H9 (cell line): ENCODE measurements around the gene SNX2. TPM values are rescaled to one million over a fixed set of nuclear protein-coding genes. Genes with fewer than 3 reads are reported as not detected.

ENCODE experiments used
- DNase-seq: peaks from one replicate; pipeline ENCODE4 v3.0.0-alpha.2; 2017
- H2AFZ ChIP-seq: one replicate; pipeline ENCODE4 v1.6.1; 2013; ENCODE audit warnings: mild to moderate bottlenecking, low read length, control low read depth, moderate library complexity
- H2AK5ac ChIP-seq: 2 replicates; pipeline ENCODE4 v1.6.1; 2013; ENCODE audit warnings: low read length, control low read depth, mixed read lengths; ENCODE audit not compliant: insufficient read length
- H2BK120ac ChIP-seq: one replicate; pipeline ENCODE4 v1.6.1; 2013; ENCODE audit warnings: low read depth, mild to moderate bottlenecking, low read length, control low read depth, inconsistent platforms; ENCODE audit not compliant: poor library complexity, severe bottlenecking
- H2BK12ac ChIP-seq: 2 replicates; pipeline ENCODE4 v1.6.1; 2013; ENCODE audit warnings: low read length, control low read depth, mixed read lengths, low read depth; ENCODE audit not compliant: insufficient read length
- H2BK15ac ChIP-seq: 2 replicates; pipeline ENCODE4 v1.6.1; 2013; ENCODE audit warnings: low read depth, low read length, control low read depth
- H2BK20ac ChIP-seq: one replicate; pipeline ENCODE4 v1.6.1; 2013; ENCODE audit warnings: low read depth, mild to moderate bottlenecking, low read length, control low read depth, inconsistent platforms; ENCODE audit not compliant: poor library complexity, severe bottlenecking
- H2BK5ac ChIP-seq: 2 replicates; pipeline ENCODE4 v1.6.1; 2013; ENCODE audit warnings: low read length, control low read depth, mixed read lengths; ENCODE audit not compliant: insufficient read length
- H3K14ac ChIP-seq: 2 replicates; pipeline ENCODE4 v1.6.1; 2013; ENCODE audit warnings: low read length, control low read depth; ENCODE audit not compliant: insufficient read depth
- H3K18ac ChIP-seq: 2 replicates; pipeline ENCODE4 v1.6.1; 2013; ENCODE audit warnings: low read depth, mild to moderate bottlenecking, mixed read lengths, low read length, control low read depth; ENCODE audit not compliant: insufficient read length
- H3K23ac ChIP-seq: 2 replicates; pipeline ENCODE4 v1.6.1; 2013; ENCODE audit warnings: low read length, control low read depth, mixed read lengths, low read depth; ENCODE audit not compliant: insufficient read length
- H3K23me2 ChIP-seq: 2 replicates; pipeline ENCODE4 v1.6.1; 2013; ENCODE audit warnings: low read depth, mild to moderate bottlenecking, mixed read lengths, low read length, control low read depth; ENCODE audit not compliant: insufficient read length, poor library complexity, severe bottlenecking
- H3K27ac ChIP-seq: 2 replicates; pipeline ENCODE4 v1.5.1; 2013; ENCODE audit warnings: low read length, control low read depth, mixed read lengths, low read depth; ENCODE audit not compliant: insufficient read length
- H3K27me3 ChIP-seq: 2 replicates; pipeline ENCODE4 v1.6.1; 2013; ENCODE audit warnings: low read length, control low read depth, inconsistent platforms; ENCODE audit not compliant: insufficient read depth
- H3K4ac ChIP-seq: 2 replicates; pipeline ENCODE4 v1.6.1; 2013; ENCODE audit warnings: low read depth, mild to moderate bottlenecking, control low read depth, inconsistent platforms, low read length, moderate library complexity
- H3K4me1 ChIP-seq: 2 replicates; pipeline ENCODE4 v1.6.1; 2013; ENCODE audit warnings: low read length, control low read depth, inconsistent platforms; ENCODE audit not compliant: insufficient read depth
- H3K4me2 ChIP-seq: 2 replicates; pipeline ENCODE4 v1.6.1; 2013; ENCODE audit warnings: low read length, control low read depth, mixed read lengths; ENCODE audit not compliant: insufficient read length, insufficient read depth
- H3K56ac ChIP-seq: 2 replicates; pipeline ENCODE4 v1.6.1; 2013; ENCODE audit warnings: low read depth, mild to moderate bottlenecking, mixed read lengths, low read length, control low read depth; ENCODE audit not compliant: insufficient read length
- H3K79me1 ChIP-seq: 2 replicates; pipeline ENCODE4 v1.6.1; 2013; ENCODE audit warnings: low read depth, mild to moderate bottlenecking, moderate library complexity, low read length, control low read depth, inconsistent platforms; ENCODE audit not compliant: insufficient read depth, poor library complexity, severe bottlenecking
- H3K79me2 ChIP-seq: 2 replicates; pipeline ENCODE4 v1.6.1; 2013; ENCODE audit warnings: low read length, control low read depth, inconsistent platforms; ENCODE audit not compliant: insufficient read depth
- H3K9ac ChIP-seq: 2 replicates; pipeline ENCODE4 v1.6.1; 2013; ENCODE audit warnings: low read length, control low read depth, mixed read lengths; ENCODE audit not compliant: insufficient read length; ENCODE audit errors: extremely low read depth
- H3K9me3 ChIP-seq: one replicate; pipeline ENCODE4 v1.6.1; 2013; ENCODE audit warnings: low read depth, low read length, inconsistent platforms; ENCODE audit not compliant: control insufficient read depth
- H3T11ph ChIP-seq: one replicate; pipeline ENCODE4 v1.6.1; 2013; ENCODE audit warnings: mild to moderate bottlenecking, low read length, control low read depth, inconsistent platforms
- H4K20me1 ChIP-seq: one replicate; pipeline ENCODE4 v1.6.1; 2013; ENCODE audit not compliant: control insufficient read depth, insufficient read length, insufficient read depth
- H4K5ac ChIP-seq: 2 replicates; pipeline ENCODE4 v1.6.1; 2013; ENCODE audit warnings: low read depth, mild to moderate bottlenecking, mixed read lengths, low read length, control low read depth; ENCODE audit not compliant: insufficient read length
- H4K8ac ChIP-seq: replicated peaks from 2 replicates; pipeline ENCODE4 v1.6.1; 2013; ENCODE audit warnings: low read length, control low read depth, mixed read lengths, low read depth; ENCODE audit not compliant: insufficient read length
- H4K91ac ChIP-seq: 2 replicates; pipeline ENCODE4 v1.6.1; 2013; ENCODE audit warnings: low read depth, mild to moderate bottlenecking, moderate library complexity, mixed read lengths, low read length, control low read depth; ENCODE audit not compliant: insufficient read length
- H3K27ac Mint-ChIP-seq, 3 experiments: 2 replicates in 2 of 3; 3 replicates in 1 of 3; pipeline ENCODE4 v1.8.0; 2020 to 2021; ENCODE audit warnings: mixed read lengths in 3 of 3, mild to moderate bottlenecking in 1 of 3, moderate library complexity in 1 of 3
- H3K27me3 Mint-ChIP-seq: 2 replicates; pipeline ENCODE4 v1.8.0; 2021; ENCODE audit warnings: low read depth, mild to moderate bottlenecking, moderate library complexity, mixed read lengths
- H3K36me3 Mint-ChIP-seq, 3 experiments: 2 replicates in 2 of 3; 3 replicates in 1 of 3; pipeline ENCODE4 v1.8.0; 2020 to 2021; ENCODE audit warnings: low read depth in 3 of 3, mixed read lengths in 3 of 3; ENCODE audit not compliant: insufficient read depth in 1 of 3
- H3K4me1 Mint-ChIP-seq, 2 experiments: 2 replicates each; pipeline ENCODE4 v1.8.0; 2020; ENCODE audit warnings: mixed read lengths in 2 of 2
- H3K4me3 Mint-ChIP-seq, 2 experiments: 2 replicates in 1 of 2; 3 replicates in 1 of 2; pipeline ENCODE4 v1.8.0; 2020 to 2021; ENCODE audit warnings: mild to moderate bottlenecking in 2 of 2, mixed read lengths in 2 of 2, moderate library complexity in 1 of 2
- H3K9me3 Mint-ChIP-seq, 2 experiments: 2 replicates in 1 of 2; 3 replicates in 1 of 2; pipeline ENCODE4 v1.8.0; 2020; ENCODE audit warnings: mild to moderate bottlenecking in 2 of 2, mixed read lengths in 2 of 2, moderate library complexity in 1 of 2
- WGBS: extraction: QIAGEN DNeasy Blood & Tissue Kit; methylation state at CpG from one replicate; pipeline ENCODE4 v1.1.7; 2013; ENCODE audit warnings: missing lambda C conversion rate, low lambda C conversion rate, mixed read lengths; ENCODE audit not compliant: insufficient read length; ENCODE audit errors: extremely low coverage; 5-methylcytosine and 5-hydroxymethylcytosine counted together
- total RNA-seq: library from RNA; stranded (reverse); gene quantifications from 2 replicates; pipeline ENCODE4 v1.2.1, GENCODE V29; 2021
- TF ChIP-seq, protein P1 (sequence below): fragments of 200-600 bp; sonication (generic); conservative IDR thresholded peaks from 3 replicates; pipeline ENCODE4 v1.8.0; 2021; ENCODE audit warnings: antibody characterized with exemption, mild to moderate bottlenecking

SNX2 gene
- total RNA-seq, 1 experiment from 2014 or later = 62.6 TPM

- no peaks in the 10 kb centered on the region for H3K27me3 ChIP-seq
- H2BK12ac ChIP-seq = no peak overlapping the region
- no peak overlapping the region for H2BK120ac ChIP-seq
- no peak overlapping the region for H3K9ac ChIP-seq
- H2AFZ ChIP-seq = no peak overlapping the region
- TF ChIP-seq, protein P1, sequence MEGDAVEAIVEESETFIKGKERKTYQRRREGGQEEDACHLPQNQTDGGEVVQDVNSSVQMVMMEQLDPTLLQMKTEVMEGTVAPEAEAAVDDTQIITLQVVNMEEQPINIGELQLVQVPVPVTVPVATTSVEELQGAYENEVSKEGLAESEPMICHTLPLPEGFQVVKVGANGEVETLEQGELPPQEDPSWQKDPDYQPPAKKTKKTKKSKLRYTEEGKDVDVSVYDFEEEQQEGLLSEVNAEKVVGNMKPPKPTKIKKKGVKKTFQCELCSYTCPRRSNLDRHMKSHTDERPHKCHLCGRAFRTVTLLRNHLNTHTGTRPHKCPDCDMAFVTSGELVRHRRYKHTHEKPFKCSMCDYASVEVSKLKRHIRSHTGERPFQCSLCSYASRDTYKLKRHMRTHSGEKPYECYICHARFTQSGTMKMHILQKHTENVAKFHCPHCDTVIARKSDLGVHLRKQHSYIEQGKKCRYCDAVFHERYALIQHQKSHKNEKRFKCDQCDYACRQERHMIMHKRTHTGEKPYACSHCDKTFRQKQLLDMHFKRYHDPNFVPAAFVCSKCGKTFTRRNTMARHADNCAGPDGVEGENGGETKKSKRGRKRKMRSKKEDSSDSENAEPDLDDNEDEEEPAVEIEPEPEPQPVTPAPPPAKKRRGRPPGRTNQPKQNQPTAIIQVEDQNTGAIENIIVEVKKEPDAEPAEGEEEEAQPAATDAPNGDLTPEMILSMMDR = no peak
- no peaks in the 10 kb centered on the region for H3K79me2 ChIP-seq
- no peak overlapping the region for H3K56ac ChIP-seq
- no peaks in the 10 kb centered on the region for H3K79me1 ChIP-seq
- H3K9me3 ChIP-seq = no peaks in the 10 kb centered on the region
- peaks cover 7 to 8% of the 10 kb centered on the region in 2 experiments for H3K4me1 Mint-ChIP-seq
- no peaks in the 10 kb centered on the region for H3K36me3 Mint-ChIP-seq
- H3K23ac ChIP-seq = no peak overlapping the region
- no peak overlapping the region for H2BK15ac ChIP-seq
- no peak overlapping the region for H3K14ac ChIP-seq
- H3K4me1 ChIP-seq = no peaks in the 10 kb centered on the region
- H2BK5ac ChIP-seq = no peak overlapping the region
- H3K27ac ChIP-seq = no peak overlapping the region
- H3K4me2 ChIP-seq = no peak overlapping the region
- no peak overlapping the region for H2AK5ac ChIP-seq
- H3T11ph ChIP-seq = no peak overlapping the region
- WGBS = no CpG with 5 or more reads among the region's 2 CpGs
- no peak overlapping the region for H3K4ac ChIP-seq
- no peaks in the 10 kb centered on the region; a peak in 1 of 5 replicates for H3K9me3 Mint-ChIP-seq
- H4K91ac ChIP-seq = no peak overlapping the region
- H3K27me3 Mint-ChIP-seq = no peaks in the 10 kb centered on the region
- no peak for DNase-seq
- H4K20me1 ChIP-seq = no peaks in the 10 kb centered on the region
- H4K5ac ChIP-seq = no peak overlapping the region
- no peak overlapping the region for H3K18ac ChIP-seq
- no peaks in the 10 kb centered on the region for H3K23me2 ChIP-seq
- no peak overlapping the region for H3K27ac Mint-ChIP-seq
- H3K4me3 Mint-ChIP-seq = no peak overlapping the region
- no peak overlapping the region for H2BK20ac ChIP-seq
- H4K8ac ChIP-seq = no peak overlapping the region
These were observed 25.0 kb upstream of the SNX2 start for GRCh38 chr5:122749886-122750285.
